Activated T-cell treated with anti-CD3 and anti-CD28 coated beads, Interleukin-2, amount 50 U/mL, for 72 hours (primary cell): ENCODE measurements around the gene ESPNL. TPM values are rescaled to one million over a fixed set of nuclear protein-coding genes. Genes with fewer than 3 reads are reported as not detected.

Source experiments
- ATAC-seq, 2 donors: fragments of 150-1000 bp; cut with Tn5 transposase; replicated peaks in 1 of 2; 2 replicates each; pipeline ENCODE4 v1.10.0; 2021; ENCODE audit warnings: moderate library complexity in 2 of 2, mild to moderate bottlenecking in 1 of 2
- DNase-seq, 2 donors: peaks; one replicate each; pipeline ENCODE4 v3.0.0; 2021 to 2022; ENCODE audit warnings: mixed read lengths in 1 of 2
- H3K27ac Mint-ChIP-seq: one replicate; pipeline ENCODE4 v1.8.0; 2022; ENCODE audit warnings: mild to moderate bottlenecking, moderate library complexity, mixed read lengths
- H3K27me3 Mint-ChIP-seq: one replicate; pipeline ENCODE4 v1.8.0; 2022; ENCODE audit warnings: low read depth, mixed read lengths
- H3K36me3 Mint-ChIP-seq, 2 donors: one replicate each; pipeline ENCODE4 v1.8.0; 2022; ENCODE audit warnings: mixed read lengths in 2 of 2, mild to moderate bottlenecking in 1 of 2; ENCODE audit not compliant: insufficient read depth in 2 of 2
- H3K4me1 Mint-ChIP-seq: one replicate; pipeline ENCODE4 v1.8.0; 2022; ENCODE audit warnings: low read depth, mixed read lengths
- H3K4me3 Mint-ChIP-seq, 2 donors: one replicate each; pipeline ENCODE4 v1.8.0; 2022; ENCODE audit warnings: mild to moderate bottlenecking in 2 of 2, mixed read lengths in 2 of 2, moderate library complexity in 2 of 2
- H3K9me3 Mint-ChIP-seq, 2 donors: one replicate each; pipeline ENCODE4 v1.8.0; 2022; ENCODE audit warnings: mixed read lengths in 2 of 2
- total RNA-seq, 2 donors: library from RNA; stranded (reverse); gene quantifications; one replicate each; pipeline ENCODE4 v1.2.3, GENCODE V29; 2022

ESPNL gene
- total RNA-seq, 2 donors from 2014 or later, result 0.07 to 0.19 TPM

- no peaks in the 10 kb centered on the region for H3K4me1 Mint-ChIP-seq
- peaks cover 4% of the 10 kb centered on the region in 2 donors for H3K9me3 Mint-ChIP-seq
- H3K27me3 Mint-ChIP-seq, result peaks cover 18% of the 10 kb centered on the region
- no peak for ATAC-seq
- H3K27ac Mint-ChIP-seq, result no peak overlapping the region
- no peak for DNase-seq
- H3K36me3 Mint-ChIP-seq, result peaks cover 0 to 7% of the 10 kb centered on the region in 2 donors
- H3K4me3 Mint-ChIP-seq, result no peak overlapping the region
Observed at GRCh38 chr2:238117199-238118154, 17.3 kb downstream of the ESPNL start.

- Mint-ChIP-seq H3K4me1 (no peaks in the 10 kb centered on the region), H3K27me3 (peaks cover 18% of the 10 kb centered on the region), H3K4me3 (no peak overlapping the region), H3K27ac (no peak overlapping the region), H3K36me3 (no peaks in the 10 kb centered on the region), H3K9me3 (no peaks in the 10 kb centered on the region)
- ATAC-seq (no peak), DNase-seq (no peak)
Observed at GRCh38 chr2:238119756-238120462, 19.8 kb downstream of the ESPNL start.

- no peak for ATAC-seq
- DNase-seq, result no peak
- Mint-ChIP-seq H3K9me3 (no peaks in the 10 kb centered on the region), H3K27me3 (peaks cover 18% of the 10 kb centered on the region), H3K4me1 (no peaks in the 10 kb centered on the region), H3K36me3 (no peaks in the 10 kb centered on the region), H3K4me3 (no peak overlapping the region), H3K27ac (no peak overlapping the region)
Observed at GRCh38 chr2:238120463-238121298, 20.5 kb downstream of the ESPNL start.

GRCh38 chr2:238121511-238122286 is 21.6 kb downstream of the ESPNL start:
- DNase-seq, result no peak
- no peaks in the 10 kb centered on the region for H3K36me3 Mint-ChIP-seq

GRCh38 chr2:238122287-238123217 is 22.4 kb downstream of the ESPNL start:
- no peak for DNase-seq

More at GRCh38 chr2:238121511-238122286, 21.6 kb downstream of the ESPNL start:
- ATAC-seq, result no peak
- peaks cover 18% of the 10 kb centered on the region for H3K27me3 Mint-ChIP-seq
- H3K4me1 Mint-ChIP-seq, result no peaks in the 10 kb centered on the region
- H3K27ac Mint-ChIP-seq, result no peak overlapping the region
- no peak overlapping the region for H3K4me3 Mint-ChIP-seq
- no peaks in the 10 kb centered on the region for H3K9me3 Mint-ChIP-seq

GRCh38 chr2:238123218-238123971 is 23.3 kb downstream of the ESPNL start:
- Mint-ChIP-seq H3K9me3 (no peaks in the 10 kb centered on the region), H3K4me3 (no peak overlapping the region), H3K27me3 (peaks cover 7% of the 10 kb centered on the region), H3K27ac (no peak overlapping the region), H3K36me3 (no peaks in the 10 kb centered on the region), H3K4me1 (no peaks in the 10 kb centered on the region)
- ATAC-seq (no peak), DNase-seq (no peak)

More at GRCh38 chr2:238122287-238123217, 22.4 kb downstream of the ESPNL start:
- Mint-ChIP-seq H3K4me3 (no peak overlapping the region), H3K9me3 (no peaks in the 10 kb centered on the region), H3K4me1 (no peaks in the 10 kb centered on the region), H3K27ac (no peak overlapping the region), H3K27me3 (peaks cover 15% of the 10 kb centered on the region), H3K36me3 (no peaks in the 10 kb centered on the region)
- ATAC-seq, result no peak

- no peaks in the 10 kb centered on the region for H3K9me3 Mint-ChIP-seq
- no peak overlapping the region for H3K27ac Mint-ChIP-seq
- DNase-seq (no peak), ATAC-seq (no peak)
- H3K36me3 Mint-ChIP-seq, result no peaks in the 10 kb centered on the region
- H3K4me3 Mint-ChIP-seq, result no peak overlapping the region
- peaks cover 1% of the 10 kb centered on the region for H3K27me3 Mint-ChIP-seq
- H3K4me1 Mint-ChIP-seq, result no peaks in the 10 kb centered on the region
Observed at GRCh38 chr2:238123991-238124470, 23.9 kb downstream of the ESPNL start.

GRCh38 chr2:238124488-238125126 is 24.5 kb downstream of the ESPNL start:
- ATAC-seq, result no peak
- no peaks in the 10 kb centered on the region for H3K4me1 Mint-ChIP-seq
- no peak for DNase-seq

GRCh38 chr2:238125127-238125885 is 25.2 kb downstream of the ESPNL start:
- no peaks in the 10 kb centered on the region for H3K4me1 Mint-ChIP-seq
- no peak overlapping the region for H3K4me3 Mint-ChIP-seq
- no peaks in the 10 kb centered on the region for H3K36me3 Mint-ChIP-seq
- H3K9me3 Mint-ChIP-seq, result no peaks in the 10 kb centered on the region
- no peak for ATAC-seq
- DNase-seq, result no peak
- no peaks in the 10 kb centered on the region for H3K27me3 Mint-ChIP-seq
- no peak overlapping the region for H3K27ac Mint-ChIP-seq

More at GRCh38 chr2:238124488-238125126, 24.5 kb downstream of the ESPNL start:
- Mint-ChIP-seq H3K27me3 (no peaks in the 10 kb centered on the region), H3K36me3 (no peaks in the 10 kb centered on the region), H3K9me3 (no peaks in the 10 kb centered on the region), H3K27ac (no peak overlapping the region), H3K4me3 (no peak overlapping the region)

- H3K27me3 Mint-ChIP-seq, result no peaks in the 10 kb centered on the region
- H3K36me3 Mint-ChIP-seq, result no peaks in the 10 kb centered on the region
- no peaks in the 10 kb centered on the region for H3K4me1 Mint-ChIP-seq
- H3K9me3 Mint-ChIP-seq, result no peaks in the 10 kb centered on the region
- H3K4me3 Mint-ChIP-seq, result no peak overlapping the region
- DNase-seq (no peak), ATAC-seq (no peak)
- H3K27ac Mint-ChIP-seq, result no peak overlapping the region
Observed at GRCh38 chr2:238126338-238126737, 26.2 kb downstream of the ESPNL start.
